AG04449 (cell line): ENCODE results near the gene RBM47.

Experiments used
- CTCF ChIA-PET: fragments of 350-600 bp; formaldehyde crosslinking; extraction: SDS; loops from one replicate; lab custom pipeline; 2021; ENCODE audit warnings: antibody characterized with exemption; lab: Yijun Ruan, JAX
- POLR2A ChIA-PET: fragments of 400-600, 350-600 bp; formaldehyde crosslinking; extraction: SDS; loops from one replicate; lab custom pipeline; 2020; ENCODE audit warnings: antibody characterized with exemption, inconsistent platforms; lab: Yijun Ruan, JAX
- DNase-seq: peaks from one replicate; pipeline ENCODE4 v3.0.0-alpha.2; 2010; ENCODE audit warnings: low read depth, low spot score
- H3K4me3 ChIP-seq: 2 replicates; pipeline ENCODE4 v1.5.1; 2011; ENCODE audit warnings: low read depth, mild to moderate bottlenecking, control low read depth, low read length
- TF ChIP-seq, protein P1 (sequence below): IDR thresholded peaks from one replicate; pipeline ENCODE4 v1.5.1; 2011; ENCODE audit warnings: mild to moderate bottlenecking, moderate library complexity, low read length, control low read depth, inconsistent platforms; ENCODE audit not compliant: insufficient read depth; ENCODE audit errors: missing control alignments

Gene RBM47

DNA sequence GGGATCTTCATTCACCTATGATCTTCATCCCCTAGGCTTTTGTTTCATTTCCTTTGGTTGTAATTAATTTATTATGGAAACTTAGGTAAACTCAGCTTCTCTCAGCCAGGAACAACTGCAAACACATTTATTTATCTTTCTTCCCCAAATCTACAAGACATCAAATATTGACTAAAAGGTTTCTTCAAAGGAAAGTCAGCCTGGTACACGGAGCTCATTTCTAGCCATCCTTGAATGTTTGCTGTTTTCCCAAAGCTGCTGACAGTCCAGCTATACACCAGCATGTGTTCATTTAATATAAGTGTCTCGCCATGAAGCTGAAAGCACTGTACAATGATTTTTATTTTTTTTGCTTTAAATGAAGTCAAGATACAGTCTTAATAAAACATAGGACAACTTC is 16.8 kb downstream of the RBM47 start:
- CTCF ChIA-PET = interaction anchor here (0.6 kb wide), 1 partner anchor 72 kb away, joined by 5 read pairs; no protein-coding TSS in a partner anchor
- TF ChIP-seq, protein P1, sequence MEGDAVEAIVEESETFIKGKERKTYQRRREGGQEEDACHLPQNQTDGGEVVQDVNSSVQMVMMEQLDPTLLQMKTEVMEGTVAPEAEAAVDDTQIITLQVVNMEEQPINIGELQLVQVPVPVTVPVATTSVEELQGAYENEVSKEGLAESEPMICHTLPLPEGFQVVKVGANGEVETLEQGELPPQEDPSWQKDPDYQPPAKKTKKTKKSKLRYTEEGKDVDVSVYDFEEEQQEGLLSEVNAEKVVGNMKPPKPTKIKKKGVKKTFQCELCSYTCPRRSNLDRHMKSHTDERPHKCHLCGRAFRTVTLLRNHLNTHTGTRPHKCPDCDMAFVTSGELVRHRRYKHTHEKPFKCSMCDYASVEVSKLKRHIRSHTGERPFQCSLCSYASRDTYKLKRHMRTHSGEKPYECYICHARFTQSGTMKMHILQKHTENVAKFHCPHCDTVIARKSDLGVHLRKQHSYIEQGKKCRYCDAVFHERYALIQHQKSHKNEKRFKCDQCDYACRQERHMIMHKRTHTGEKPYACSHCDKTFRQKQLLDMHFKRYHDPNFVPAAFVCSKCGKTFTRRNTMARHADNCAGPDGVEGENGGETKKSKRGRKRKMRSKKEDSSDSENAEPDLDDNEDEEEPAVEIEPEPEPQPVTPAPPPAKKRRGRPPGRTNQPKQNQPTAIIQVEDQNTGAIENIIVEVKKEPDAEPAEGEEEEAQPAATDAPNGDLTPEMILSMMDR = no peak
- H3K4me3 ChIP-seq = no peak overlapping the region
- DNase-seq = no peak
- POLR2A ChIA-PET = no interaction called here

DNA sequence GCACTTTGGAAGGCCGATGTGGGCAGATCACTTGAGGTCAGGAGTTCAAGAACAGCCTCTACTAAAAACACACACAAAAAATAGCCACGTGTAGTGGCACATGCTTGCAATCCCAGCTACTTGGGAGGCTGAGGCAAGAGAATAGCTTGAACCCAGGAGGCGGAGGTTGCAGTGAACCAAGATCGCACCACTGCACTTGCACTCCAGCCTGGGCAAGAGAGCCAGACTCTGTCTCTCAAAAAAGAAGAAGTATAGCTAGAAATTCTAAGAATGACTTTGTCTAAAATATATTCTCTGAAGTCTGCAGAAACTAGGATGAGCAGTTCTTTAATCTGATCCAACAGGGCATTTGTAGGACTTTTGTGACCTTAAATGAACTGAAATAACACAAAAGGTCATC is 17.4 kb downstream of the RBM47 start:
- ChIA-PET CTCF (no interaction called here), POLR2A (no interaction called here)
- TF ChIP-seq, protein P1 = no peak

DNA sequence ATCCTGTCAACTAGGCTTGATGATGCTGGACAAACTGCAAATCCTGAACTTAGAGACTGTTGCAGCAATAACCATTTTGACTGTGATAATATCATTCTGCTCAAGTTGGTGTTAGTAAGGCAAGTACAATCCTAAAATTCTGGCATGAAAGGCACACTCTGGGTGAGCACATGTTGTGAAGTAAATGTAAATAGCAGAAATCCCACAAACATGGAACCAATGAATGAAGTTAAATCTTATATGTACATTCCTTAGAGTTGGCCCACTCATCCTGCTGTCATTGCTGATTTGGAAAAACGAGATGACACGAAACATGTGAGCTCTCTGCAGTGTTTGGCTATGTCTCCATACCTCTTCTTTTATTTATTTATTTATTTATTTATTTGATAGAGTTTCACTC is 21.0 kb downstream of the RBM47 start:
- ChIA-PET CTCF (interaction anchor here (1.4 kb wide), 1 partner anchor 13 kb away, joined by 4 read pairs; no protein-coding TSS in a partner anchor), POLR2A (no interaction called here)
- peak; percentile 31 for DNase-seq
- TF ChIP-seq, protein P1 = no peak
- no peak overlapping the region for H3K4me3 ChIP-seq

More for the DNA sequence above, 17.4 kb downstream of the RBM47 start:
- no peak for DNase-seq
- no peak overlapping the region for H3K4me3 ChIP-seq

DNA sequence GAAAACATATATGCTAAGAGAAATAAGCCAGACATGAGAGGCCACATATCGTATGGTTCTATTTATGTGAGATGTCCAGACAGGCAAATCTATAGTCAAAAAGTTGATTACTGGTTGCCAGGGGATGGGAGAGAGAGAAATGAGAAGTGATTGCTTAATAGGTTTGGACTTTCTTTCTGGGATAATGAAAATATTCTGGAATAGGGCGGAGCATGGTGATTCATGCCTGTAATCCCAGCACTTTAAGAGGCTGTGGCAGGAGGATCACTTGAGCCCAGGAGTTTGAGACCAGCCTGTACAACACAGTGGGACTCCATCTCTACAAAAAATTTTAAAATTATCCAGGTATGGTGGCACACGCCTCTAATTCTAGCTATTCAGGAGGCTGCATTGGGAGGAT is 22.4 kb downstream of the RBM47 start:
- H3K4me3 ChIP-seq = no peak overlapping the region
- ChIA-PET POLR2A (no interaction called here), CTCF (no interaction called here)
- TF ChIP-seq, protein P1 = no peak
- no peak for DNase-seq

DNA sequence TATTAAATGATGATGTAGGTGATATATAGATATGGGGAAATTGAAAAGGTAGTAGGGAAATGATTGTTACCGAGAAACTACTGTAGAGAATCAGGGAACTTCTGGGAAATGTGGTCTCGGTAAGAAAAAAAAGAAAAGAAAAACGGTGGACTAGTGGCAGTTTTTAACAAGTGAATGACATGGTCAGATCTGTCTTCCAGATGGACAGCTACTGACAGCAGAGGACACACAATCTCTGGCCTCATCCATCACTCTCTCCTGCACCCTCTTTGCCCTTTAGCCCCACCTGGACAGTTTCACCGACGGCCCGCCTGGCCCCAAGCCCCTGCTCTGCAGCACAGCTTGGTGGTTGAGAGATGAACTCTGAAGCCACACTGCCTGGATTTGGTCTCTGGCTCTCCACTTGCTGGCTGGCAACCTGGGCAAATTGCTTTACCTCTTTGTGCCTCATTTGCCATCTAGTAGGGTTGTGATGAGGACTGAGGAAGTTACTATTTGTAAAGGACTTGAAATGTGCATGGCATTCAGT is 23.4 kb downstream of the RBM47 start:
- no peak for DNase-seq
- ChIA-PET POLR2A (no interaction called here), CTCF (no interaction called here)
- TF ChIP-seq, protein P1 = no peak
- no peak overlapping the region for H3K4me3 ChIP-seq

DNA sequence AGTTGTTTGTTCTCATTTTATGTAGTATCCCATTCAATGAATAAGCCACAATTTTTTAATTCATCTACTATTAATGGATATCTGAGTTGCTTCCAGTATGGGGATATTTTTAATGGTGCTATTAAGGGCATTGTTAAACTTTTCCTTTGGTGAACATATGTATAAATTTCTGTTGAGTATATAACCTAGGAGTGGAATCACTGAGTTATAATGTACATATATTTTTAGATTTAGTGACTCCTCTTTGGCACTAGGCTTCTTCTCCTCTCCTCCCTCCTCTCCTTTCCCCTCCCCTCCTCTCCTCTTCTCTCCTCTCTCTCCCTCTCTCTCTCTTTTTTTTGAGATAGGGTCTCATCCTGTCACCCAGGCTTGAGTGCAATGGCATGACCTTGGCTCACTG is 26.4 kb downstream of the RBM47 start:
- TF ChIP-seq, protein P1 = no peak
- ChIA-PET POLR2A (no interaction called here), CTCF (no interaction called here)
- DNase-seq = no peak
- no peak overlapping the region for H3K4me3 ChIP-seq
